Body of pancreas (tissue), 4 donors: ENCODE data around the gene CTBP1.

Experiments used
- POLR2A ChIP-seq, 3 donors: fragments of 450-650 bp; IDR thresholded peaks; one replicate each; pipeline ENCODE4 v1.6.1; 2016; ENCODE audit warnings: antibody characterized with exemption in 3 of 3, mild to moderate bottlenecking in 2 of 3
- TF ChIP-seq, protein P1 (sequence below), 7 experiments: fragments of 450-650 bp in 4 of 7; fragments of 200-600 bp in 3 of 7; sonication (generic) in 3 of 7; IDR thresholded peaks; one replicate each; pipeline ENCODE4 v1.5.1; 2016 to 2019; ENCODE audit warnings: antibody characterized with exemption in 7 of 7

DNA sequence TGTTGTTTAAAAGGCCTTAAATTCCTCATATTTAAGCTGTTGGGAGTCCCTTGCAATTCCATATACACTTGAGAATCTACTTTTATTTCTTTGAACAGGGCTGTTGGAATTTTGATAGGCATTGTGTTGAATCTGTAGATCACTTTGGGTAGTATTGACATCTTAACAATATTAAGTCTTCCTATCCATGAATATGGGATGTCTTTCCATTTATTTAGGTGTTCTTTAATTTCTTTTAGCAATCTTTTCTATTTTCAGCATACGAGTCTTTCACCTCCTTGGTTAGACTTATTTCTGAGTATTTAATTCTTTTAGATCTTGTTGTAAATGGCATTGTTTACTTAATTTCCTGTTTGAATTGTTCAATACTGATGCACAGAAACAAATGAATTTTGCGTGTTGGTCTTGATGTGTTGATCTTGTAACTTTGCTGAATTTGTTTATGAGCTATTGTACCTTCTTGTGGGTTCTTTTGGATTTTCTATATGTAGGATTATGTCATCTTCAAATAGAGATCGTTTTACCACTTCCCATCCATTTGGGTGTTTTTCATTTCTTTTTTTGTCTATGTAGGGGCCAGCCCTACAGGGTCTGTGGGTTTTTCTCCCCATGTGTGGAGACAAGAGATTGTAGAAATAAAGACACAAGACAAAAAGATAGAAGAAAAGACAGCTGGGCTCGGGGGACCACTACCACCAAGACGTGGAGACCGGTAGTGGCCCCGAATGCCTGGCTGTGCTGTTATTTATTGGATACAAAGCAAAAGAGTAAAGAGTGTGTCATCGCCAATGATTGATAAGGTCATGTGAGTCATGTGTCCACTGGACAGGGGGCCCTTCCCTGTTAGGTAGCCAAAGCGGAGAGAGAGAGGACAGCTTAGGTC, 18.2 kb upstream of the CTBP1 start:
- TF ChIP-seq, protein P1, sequence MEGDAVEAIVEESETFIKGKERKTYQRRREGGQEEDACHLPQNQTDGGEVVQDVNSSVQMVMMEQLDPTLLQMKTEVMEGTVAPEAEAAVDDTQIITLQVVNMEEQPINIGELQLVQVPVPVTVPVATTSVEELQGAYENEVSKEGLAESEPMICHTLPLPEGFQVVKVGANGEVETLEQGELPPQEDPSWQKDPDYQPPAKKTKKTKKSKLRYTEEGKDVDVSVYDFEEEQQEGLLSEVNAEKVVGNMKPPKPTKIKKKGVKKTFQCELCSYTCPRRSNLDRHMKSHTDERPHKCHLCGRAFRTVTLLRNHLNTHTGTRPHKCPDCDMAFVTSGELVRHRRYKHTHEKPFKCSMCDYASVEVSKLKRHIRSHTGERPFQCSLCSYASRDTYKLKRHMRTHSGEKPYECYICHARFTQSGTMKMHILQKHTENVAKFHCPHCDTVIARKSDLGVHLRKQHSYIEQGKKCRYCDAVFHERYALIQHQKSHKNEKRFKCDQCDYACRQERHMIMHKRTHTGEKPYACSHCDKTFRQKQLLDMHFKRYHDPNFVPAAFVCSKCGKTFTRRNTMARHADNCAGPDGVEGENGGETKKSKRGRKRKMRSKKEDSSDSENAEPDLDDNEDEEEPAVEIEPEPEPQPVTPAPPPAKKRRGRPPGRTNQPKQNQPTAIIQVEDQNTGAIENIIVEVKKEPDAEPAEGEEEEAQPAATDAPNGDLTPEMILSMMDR (IDR thresholded peaks at IDR 0.05) = no peak
- no peak for TF ChIP-seq POLR2A (IDR thresholded peaks at IDR 0.05)
